OCI-LY7 (cell line): ENCODE data around the gene CIB2. TPM values are rescaled to one million over a fixed set of nuclear protein-coding genes. Genes with fewer than 3 reads are reported as not detected.

ENCODE experiments used
- BruUV-seq: library from RNA; stranded (reverse); fragments of 400-500 nt; replicated peaks from 2 replicates; lab custom pipeline; 2021; lab: Mats Ljungman, UMichigan
- CTCF ChIA-PET: fragments of 300-600 bp; sonication (Branson Sonifier 250); formaldehyde crosslinking; loops from one replicate; lab custom pipeline; 2022; ENCODE audit warnings: antibody characterized with exemption; ENCODE audit not compliant: unreplicated experiment; lab: Charles Lee
- POLR2A ChIA-PET: fragments of 300-600 bp; sonication (Branson Sonifier 250); formaldehyde crosslinking; loops from one replicate; lab custom pipeline; 2022; ENCODE audit warnings: antibody characterized with exemption; lab: Charles Lee
- DNase-seq: peaks from one replicate; pipeline ENCODE4 v3.0.0-alpha.2; 2015; ENCODE audit warnings: low spot score
- H2AFZ ChIP-seq: fragments of 200-600 bp; sonication (generic), shearing (Covaris generic); 2 replicates; pipeline ENCODE4 v1.6.1; 2014; ENCODE audit warnings: mild to moderate bottlenecking, antibody characterized with exemption, low read length, moderate library complexity
- H3K27ac ChIP-seq: fragments of 200-600 bp; sonication (generic); 2 replicates; pipeline ENCODE4 v1.5.1; 2014; ENCODE audit warnings: mixed run types, low read depth, mild to moderate bottlenecking, moderate library complexity, low read length, inconsistent platforms; ENCODE audit not compliant: poor library complexity, severe bottlenecking
- H3K36me3 ChIP-seq: fragments of 200-600 bp; sonication (generic); 2 replicates; pipeline ENCODE4 v1.6.1; 2014; ENCODE audit warnings: mild to moderate bottlenecking, antibody characterized with exemption, low read length, moderate library complexity, mixed read lengths; ENCODE audit not compliant: insufficient read depth
- H3K4me1 ChIP-seq: fragments of 200-600 bp; sonication (generic); 2 replicates; pipeline ENCODE4 v1.5.1; 2014; ENCODE audit warnings: mild to moderate bottlenecking, low read length; ENCODE audit not compliant: insufficient read depth, poor library complexity, severe bottlenecking
- H3K4me2 ChIP-seq: fragments of 200-600 bp; sonication (generic); 2 replicates; pipeline ENCODE4 v1.6.1; 2014; ENCODE audit warnings: mild to moderate bottlenecking, low read length
- H3K4me3 ChIP-seq: fragments of 200-600 bp; sonication (generic); 2 replicates; pipeline ENCODE4 v1.5.1; 2014; ENCODE audit warnings: mild to moderate bottlenecking, low read depth, low read length; ENCODE audit not compliant: poor library complexity, severe bottlenecking
- H3K79me2 ChIP-seq: fragments of 200-600 bp; sonication (generic); 2 replicates; pipeline ENCODE4 v1.6.1; 2016; ENCODE audit warnings: low read depth, mild to moderate bottlenecking, low read length, moderate library complexity, mixed read lengths; ENCODE audit not compliant: insufficient read depth
- H3K9me2 ChIP-seq: fragments of 200-600 bp; sonication (generic); 2 replicates; pipeline ENCODE4 v1.6.1; 2016; ENCODE audit warnings: mild to moderate bottlenecking, low read length, mixed read lengths; ENCODE audit not compliant: insufficient read depth
- H3K9me3 ChIP-seq: fragments of 200-600 bp; sonication (generic); 2 replicates; pipeline ENCODE4 v1.6.1; 2014; ENCODE audit warnings: mild to moderate bottlenecking, mixed run types, low read length, mixed read lengths
- H4K20me1 ChIP-seq: fragments of 200-600 bp; sonication (generic); 2 replicates; pipeline ENCODE4 v1.6.1; 2014; ENCODE audit warnings: mild to moderate bottlenecking, antibody characterized with exemption, low read length, moderate library complexity, mixed read lengths; ENCODE audit not compliant: insufficient read depth
- EZH2phosphoT487 ChIP-seq: fragments of 200-600 bp; sonication (generic); IDR thresholded peaks from 2 replicates; pipeline ENCODE4 v1.6.1; 2018; ENCODE audit warnings: low read depth, borderline replicate concordance, mild to moderate bottlenecking, mixed run types, antibody characterized with exemption, low read length, moderate library complexity, mixed read lengths
- intact Hi-C: fragments of 100-400 bp; cut with micrococcal nuclease; formaldehyde crosslinking; loops from one replicate; pipeline ENCODE4 v1.10.0; 2022; ENCODE audit not compliant: unreplicated experiment
- total RNA-seq, 2 experiments: library from RNA; depleted of rRNA in 1 of 2; stranded (reverse); fragments of >200 nt in 1 of 2; shearing (Covaris generic) in 1 of 2; gene quantifications; 2 replicates each; pipeline ENCODE4 v1.2.3, GENCODE V29; 2014 to 2022
- TF ChIP-seq, protein P1 (sequence below): fragments of 200-600 bp; sonication (generic); conservative IDR thresholded peaks from 2 replicates; pipeline ENCODE4 v1.5.1; 2014; ENCODE audit warnings: mild to moderate bottlenecking, antibody characterized with exemption, low read length, moderate library complexity, mixed read lengths

The CIB2 gene
- total RNA-seq, 2 experiments from 2014 or later = 0.36 to 5.0 TPM

DNA sequence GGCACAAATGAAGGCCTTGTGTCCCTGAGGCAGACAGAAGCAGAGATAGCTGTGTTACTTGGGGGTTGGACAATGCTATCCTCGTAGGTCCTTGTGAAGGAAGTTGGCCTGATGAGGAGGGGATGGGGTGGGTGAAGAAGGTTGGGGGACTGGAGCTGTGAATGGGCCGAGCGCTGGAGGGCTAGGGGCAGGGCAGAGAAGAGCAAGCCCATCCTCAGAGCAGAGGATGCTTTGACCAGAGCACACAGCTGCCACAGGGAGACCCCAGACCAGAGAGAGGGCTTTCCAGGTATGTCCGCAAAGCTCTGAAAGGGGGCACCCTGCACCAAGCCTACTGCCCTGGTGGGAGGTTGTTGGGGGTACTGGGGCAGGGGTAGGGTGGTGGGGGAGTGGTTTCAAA lies 48.1 kb downstream of the CIB2 start:
- intact Hi-C loops = no loop called here
- DNase-seq = no peak
- no peaks in the 10 kb centered on the region for H3K79me2 ChIP-seq
- H2AFZ ChIP-seq = no peak overlapping the region
- peaks cover 20% of the 10 kb centered on the region for H3K4me1 ChIP-seq
- no peaks in the 10 kb centered on the region for H3K9me3 ChIP-seq
- no peak overlapping the region for H3K4me2 ChIP-seq
- no TSS peak for BruUV-seq
- no peaks in the 10 kb centered on the region for H3K9me2 ChIP-seq
- H4K20me1 ChIP-seq = no peaks in the 10 kb centered on the region
- H3K4me3 ChIP-seq = no peak overlapping the region
- H3K36me3 ChIP-seq = no peaks in the 10 kb centered on the region
- H3K27ac ChIP-seq = no peak overlapping the region
- TF ChIP-seq EZH2phosphoT487 = no peak
- TF ChIP-seq, protein P1, sequence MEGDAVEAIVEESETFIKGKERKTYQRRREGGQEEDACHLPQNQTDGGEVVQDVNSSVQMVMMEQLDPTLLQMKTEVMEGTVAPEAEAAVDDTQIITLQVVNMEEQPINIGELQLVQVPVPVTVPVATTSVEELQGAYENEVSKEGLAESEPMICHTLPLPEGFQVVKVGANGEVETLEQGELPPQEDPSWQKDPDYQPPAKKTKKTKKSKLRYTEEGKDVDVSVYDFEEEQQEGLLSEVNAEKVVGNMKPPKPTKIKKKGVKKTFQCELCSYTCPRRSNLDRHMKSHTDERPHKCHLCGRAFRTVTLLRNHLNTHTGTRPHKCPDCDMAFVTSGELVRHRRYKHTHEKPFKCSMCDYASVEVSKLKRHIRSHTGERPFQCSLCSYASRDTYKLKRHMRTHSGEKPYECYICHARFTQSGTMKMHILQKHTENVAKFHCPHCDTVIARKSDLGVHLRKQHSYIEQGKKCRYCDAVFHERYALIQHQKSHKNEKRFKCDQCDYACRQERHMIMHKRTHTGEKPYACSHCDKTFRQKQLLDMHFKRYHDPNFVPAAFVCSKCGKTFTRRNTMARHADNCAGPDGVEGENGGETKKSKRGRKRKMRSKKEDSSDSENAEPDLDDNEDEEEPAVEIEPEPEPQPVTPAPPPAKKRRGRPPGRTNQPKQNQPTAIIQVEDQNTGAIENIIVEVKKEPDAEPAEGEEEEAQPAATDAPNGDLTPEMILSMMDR = no peak
- ChIA-PET POLR2A (interaction anchor here (1.0 kb wide), 1 partner anchor 72 kb away, joined by 3 read pairs; no protein-coding TSS in a partner anchor), CTCF (no interaction called here)

GRCh38 chr15:78082743-78083110 lies 48.5 kb downstream of the CIB2 start:
- H3K4me2 ChIP-seq = no peak overlapping the region
- BruUV-seq = no TSS peak
- no peaks in the 10 kb centered on the region for H4K20me1 ChIP-seq
- no peak for DNase-seq
- H2AFZ ChIP-seq = no peak overlapping the region
- intact Hi-C loops = no loop called here
- TF ChIP-seq, protein P1 = no peak
- no peak for TF ChIP-seq EZH2phosphoT487
- ChIA-PET CTCF (no interaction called here), POLR2A (interaction anchor here (1.6 kb wide), 1 partner anchor 11 kb away, joined by 5 read pairs; no protein-coding TSS in a partner anchor)
- H3K4me1 ChIP-seq = peaks cover 20% of the 10 kb centered on the region
- H3K4me3 ChIP-seq = no peak overlapping the region
- no peaks in the 10 kb centered on the region for H3K9me3 ChIP-seq
- no peak overlapping the region for H3K27ac ChIP-seq
- H3K9me2 ChIP-seq = no peaks in the 10 kb centered on the region
- H3K36me3 ChIP-seq = no peaks in the 10 kb centered on the region
- H3K79me2 ChIP-seq = no peaks in the 10 kb centered on the region

GRCh38 chr15:78082106-78082742 lies 49.0 kb downstream of the CIB2 start:
- Histone ChIP-seq H3K4me1 (peaks cover 18% of the 10 kb centered on the region), H2AFZ (no peak overlapping the region), H3K27ac (no peak overlapping the region), H3K9me3 (no peaks in the 10 kb centered on the region), H4K20me1 (no peaks in the 10 kb centered on the region), H3K79me2 (no peaks in the 10 kb centered on the region), H3K9me2 (no peaks in the 10 kb centered on the region), H3K4me3 (no peak overlapping the region), H3K36me3 (no peaks in the 10 kb centered on the region), H3K4me2 (no peak overlapping the region)
- ChIA-PET POLR2A (interaction anchor here (1.6 kb wide), 1 partner anchor 11 kb away, joined by 5 read pairs; no protein-coding TSS in a partner anchor), CTCF (no interaction called here)
- intact Hi-C loops = no loop called here
- DNase-seq = no peak
- no TSS peak for BruUV-seq
- TF ChIP-seq, protein P1 = no peak
- TF ChIP-seq EZH2phosphoT487 = no peak
